HEK293 (cell line): Measurements from ENCODE around the gene MBTD1.

ENCODE experiments used
- CTCF ChIA-PET: fragments of 350-600 bp; formaldehyde crosslinking; extraction: SDS; loops from one replicate; lab custom pipeline; 2021; ENCODE audit warnings: antibody characterized with exemption; lab: Yijun Ruan, JAX
- POLR2A ChIA-PET: fragments of 300-600 bp; formaldehyde crosslinking; extraction: SDS; loops from one replicate; lab custom pipeline; 2020; ENCODE audit warnings: antibody characterized with exemption, inconsistent platforms; lab: Yijun Ruan, JAX
- H3K27ac ChIP-seq: fragments of 200-500 bp; sonication (Bioruptor generic); 2 replicates; pipeline ENCODE4 v1.5.1; 2014; ENCODE audit warnings: low read depth, low read length, control low read depth, inconsistent platforms; ENCODE audit errors: extremely low read depth
- H3K36me3 ChIP-seq, 2 experiments: fragments of 200-500 bp in 1 of 2; sonication (Bioruptor generic) in 1 of 2; 1 replicate in 1 of 2; 2 replicates in 1 of 2; pipeline ENCODE4 v1.5.1; 2014 to 2017; ENCODE audit warnings: inconsistent platforms in 2 of 2, low read length in 2 of 2; ENCODE audit not compliant: control insufficient read depth in 2 of 2, insufficient read depth in 1 of 2
- H3K4me1 ChIP-seq: fragments of 200-500 bp; sonication (Bioruptor generic); 2 replicates; pipeline ENCODE4 v1.5.1; 2014; ENCODE audit warnings: mild to moderate bottlenecking, low read length, inconsistent platforms; ENCODE audit not compliant: control insufficient read depth, insufficient read depth
- H3K4me3 ChIP-seq: 2 replicates; pipeline ENCODE4 v1.5.1; 2011; ENCODE audit warnings: low read depth, mild to moderate bottlenecking, control low read depth, low read length, moderate library complexity
- H3K9me3 ChIP-seq: fragments of 200-500 bp; sonication (Bioruptor generic); 2 replicates; pipeline ENCODE4 v1.5.1; 2014; ENCODE audit warnings: low read depth, low read length, inconsistent platforms; ENCODE audit not compliant: control insufficient read depth, insufficient read depth
- HOXC10 ChIP-seq: sonication (generic); formaldehyde crosslinking; IDR thresholded peaks from 2 replicates; pipeline ENCODE4 v1.8.1; 2023; ENCODE audit warnings: mild to moderate bottlenecking, missing genetic modification reagents
- KLF8 ChIP-seq: fragments of 450-650 bp; formaldehyde crosslinking; IDR thresholded peaks from 2 replicates; pipeline ENCODE4 v1.5.1; 2016; ENCODE audit warnings: missing biosample characterization, missing genetic modification characterization
- REST ChIP-seq: fragments of 450-650 bp; formaldehyde crosslinking; IDR thresholded peaks from 2 replicates; pipeline ENCODE4 v1.5.1; 2016; ENCODE audit warnings: missing biosample characterization, missing genetic modification characterization
- SCRT2 ChIP-seq: fragments of 450-650 bp; formaldehyde crosslinking; IDR thresholded peaks from 2 replicates; pipeline ENCODE4 v1.5.1; 2016; ENCODE audit warnings: missing biosample characterization, missing genetic modification characterization
- TCF7L2 ChIP-seq: IDR thresholded peaks from 2 replicates; pipeline ENCODE4 v1.6.1; 2011; ENCODE audit warnings: low read depth, mild to moderate bottlenecking, inconsistent platforms, low read length, moderate library complexity, borderline replicate concordance
- ZBTB11 ChIP-seq: fragments of 450-650 bp; formaldehyde crosslinking; conservative IDR thresholded peaks from 2 replicates; pipeline ENCODE4 v1.5.1; 2016; ENCODE audit warnings: low read depth, missing biosample characterization, missing genetic modification characterization
- ZBTB44 ChIP-seq: fragments of 450-650 bp; IDR thresholded peaks from 2 replicates; pipeline ENCODE4 v1.5.1; 2018; ENCODE audit warnings: missing biosample characterization, mild to moderate bottlenecking, missing genetic modification characterization
- ZNF121 ChIP-seq: fragments of 450-650 bp; formaldehyde crosslinking; IDR thresholded peaks from 2 replicates; pipeline ENCODE4 v1.5.1; 2016; ENCODE audit warnings: missing biosample characterization, missing genetic modification characterization
- ZNF133 ChIP-seq: fragments of 450-650 bp; formaldehyde crosslinking; IDR thresholded peaks from 2 replicates; pipeline ENCODE4 v1.5.1; 2016; ENCODE audit warnings: missing biosample characterization, missing genetic modification characterization
- ZNF140 ChIP-seq: fragments of 450-650 bp; formaldehyde crosslinking; IDR thresholded peaks from 2 replicates; pipeline ENCODE4 v1.5.1; 2016; ENCODE audit warnings: missing biosample characterization, missing genetic modification characterization
- ZNF155 ChIP-seq: fragments of 450-650 bp; formaldehyde crosslinking; IDR thresholded peaks from 2 replicates; pipeline ENCODE4 v1.5.1; 2016; ENCODE audit warnings: missing biosample characterization, missing genetic modification characterization
- ZNF18 ChIP-seq: fragments of 450-650 bp; formaldehyde crosslinking; IDR thresholded peaks from 2 replicates; pipeline ENCODE4 v1.5.1; 2016; ENCODE audit warnings: missing biosample characterization, missing genetic modification characterization
- ZNF239 ChIP-seq: fragments of 450-650 bp; formaldehyde crosslinking; IDR thresholded peaks from 2 replicates; pipeline ENCODE4 v1.5.1; 2016; ENCODE audit warnings: missing biosample characterization, missing genetic modification characterization
- ZNF292 ChIP-seq: fragments of 450-650 bp; formaldehyde crosslinking; IDR thresholded peaks from 2 replicates; pipeline ENCODE4 v1.5.1; 2016; ENCODE audit warnings: low read depth, missing biosample characterization, missing genetic modification characterization, borderline replicate concordance
- ZNF350 ChIP-seq: fragments of 450-650 bp; formaldehyde crosslinking; IDR thresholded peaks from 2 replicates; pipeline ENCODE4 v1.5.0; 2017; ENCODE audit warnings: missing biosample characterization, mild to moderate bottlenecking, missing genetic modification characterization
- ZNF416 ChIP-seq: fragments of 450-650 bp; formaldehyde crosslinking; IDR thresholded peaks from 2 replicates; pipeline ENCODE4 v1.5.1; 2016; ENCODE audit warnings: missing biosample characterization, missing genetic modification characterization
- ZNF423 ChIP-seq: fragments of 450-650 bp; formaldehyde crosslinking; IDR thresholded peaks from 2 replicates; pipeline ENCODE4 v1.5.1; 2016; ENCODE audit warnings: missing biosample characterization, missing genetic modification characterization
- ZNF449 ChIP-seq: fragments of 450-650 bp; formaldehyde crosslinking; IDR thresholded peaks from 2 replicates; pipeline ENCODE4 v1.5.1; 2017; ENCODE audit warnings: missing biosample characterization, mild to moderate bottlenecking, missing genetic modification characterization, moderate library complexity
- ZNF529 ChIP-seq: fragments of 450-650 bp; formaldehyde crosslinking; IDR thresholded peaks from 2 replicates; pipeline ENCODE4 v1.5.1; 2017; ENCODE audit warnings: missing genetic modification characterization, missing biosample characterization; ENCODE audit not compliant: insufficient replicate concordance
- ZNF549 ChIP-seq: fragments of 450-650 bp; IDR thresholded peaks from 2 replicates; pipeline ENCODE4 v1.5.1; 2018; ENCODE audit warnings: missing biosample characterization, missing genetic modification characterization, mild to moderate bottlenecking, inconsistent platforms, moderate library complexity
- ZNF558 ChIP-seq: fragments of 450-650 bp; formaldehyde crosslinking; IDR thresholded peaks from 2 replicates; pipeline ENCODE4 v1.5.1; 2016; ENCODE audit warnings: missing biosample characterization, missing genetic modification characterization
- ZNF610 ChIP-seq: fragments of 450-650 bp; formaldehyde crosslinking; IDR thresholded peaks from 2 replicates; pipeline ENCODE4 v1.5.1; 2016; ENCODE audit warnings: missing biosample characterization, missing genetic modification characterization, borderline replicate concordance
- ZNF621 ChIP-seq: fragments of 450-650 bp; formaldehyde crosslinking; IDR thresholded peaks from 2 replicates; pipeline ENCODE4 v1.5.1; 2017; ENCODE audit warnings: missing biosample characterization, missing genetic modification characterization
- ZNF658 ChIP-seq: fragments of 450-650 bp; formaldehyde crosslinking; IDR thresholded peaks from 2 replicates; pipeline ENCODE4; 2016; ENCODE audit warnings: missing biosample characterization, missing genetic modification characterization
- ZNF837 ChIP-seq: fragments of 450-650 bp; formaldehyde crosslinking; IDR thresholded peaks from 2 replicates; pipeline ENCODE4 v1.5.1; 2016; ENCODE audit warnings: missing biosample characterization, missing genetic modification characterization

Gene MBTD1

GRCh38 chr17:51260237-51261023, 581 bp upstream of the MBTD1 start, which contains the start of gene UTP18:
UTP18 (plus strand) TSS chr17:51260546; CDS start chr17:51260585, 39 bp downstream.
- ChIA-PET POLR2A (interaction anchor here (1.0 to 1.7 kb wide), 5 partner anchors 12 to 138 kb away, joined by 3 to 5 read pairs (median 4); partner anchors contain the start of genes NME1 and NME2), CTCF (interaction anchor here (0.9 to 1.7 kb wide), 2 partner anchors 11 to 107 kb away, joined by 3 to 8 read pairs; partner anchors contain the start of gene NME1)
- Histone ChIP-seq H3K27ac (peak within 1 kb of the TSS; percentile 96), H3K4me3 (peak within 1 kb of the TSS; percentile 93), H3K36me3 (peaks cover 31 to 57% of the 10 kb centered on the region in 2 experiments), H3K9me3 (no peaks in the 10 kb centered on the region), H3K4me1 (peaks cover 4% of the 10 kb centered on the region)
- TF ChIP-seq ZNF133 (no peak), ZNF18 (tag by site-specific recombination) (no peak; the same call in 1 of the 2 replicates), ZBTB44 (peak; percentile 52; the same call in 1 of the 2 replicates), ZNF292 (tag by site-specific recombination) (no peak), ZNF239 (tag by site-specific recombination) (0 out of 2 replicates have a peak, but pooled peaks have one; percentile 28), ZNF837 (no peak), ZNF155 (no peak), ZBTB11 (tag by site-specific recombination) (peak; percentile 18; the same call in 1 of the 2 replicates), ZNF610 (tag by site-specific recombination) (peak; percentile 73; the same call in 1 of the 2 replicates), ZNF350 (tag by site-specific recombination) (no peak), REST (tag by site-specific recombination) (0 out of 2 replicates have a peak, but pooled peaks have one; percentile 18), TCF7L2 (no peak), ZNF449 (tag by site-specific recombination) (peak; percentile 76), ZNF140 (tag by site-specific recombination) (no peak), SCRT2 (tag by site-specific recombination) (no peak), ZNF529 (tag by site-specific recombination) (no peak), KLF8 (peak; percentile 93), ZNF423 (tag by site-specific recombination) (no peak), ZNF121 (tag by site-specific recombination) (0 out of 2 replicates have a peak, but pooled peaks have one; percentile 18), ZNF558 (tag by site-specific recombination) (peak; percentile 47; the same call in 1 of the 2 replicates), ZNF621 (no peak), ZNF658 (no peak), HOXC10 (CRISPR knock-in tag) (no peak), ZNF549 (tag by site-specific recombination) (no peak), ZNF416 (tag by site-specific recombination) (no peak)
